ENCODE results near the gene ALG6.

ALG6 gene

DNA sequence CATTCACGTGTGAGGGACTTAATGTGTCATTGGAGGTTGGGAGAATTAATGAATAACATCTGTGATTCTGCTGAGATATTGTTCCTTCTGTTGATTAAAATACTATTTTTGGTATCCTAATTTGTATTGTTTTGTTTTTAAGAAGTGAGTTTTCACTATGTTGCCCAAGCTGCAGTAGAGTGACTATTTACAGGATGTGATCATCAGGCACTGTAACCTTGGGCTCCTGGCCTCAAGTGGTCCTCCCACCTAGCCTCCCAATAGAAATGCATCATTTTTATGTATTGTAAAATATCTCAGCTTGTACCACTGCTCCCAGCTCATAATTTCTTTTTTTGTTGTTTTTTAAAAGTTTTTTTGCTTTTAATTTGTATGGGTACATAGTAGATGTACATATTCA lies 14.3 kb downstream of the ALG6 start:
- no peak overlapping the region for H3K4me3 ChIP-seq (ENCODE audit: low read length)
- DNase-seq (ENCODE audit: low read depth) = no peak
- TF ChIP-seq, protein P1, sequence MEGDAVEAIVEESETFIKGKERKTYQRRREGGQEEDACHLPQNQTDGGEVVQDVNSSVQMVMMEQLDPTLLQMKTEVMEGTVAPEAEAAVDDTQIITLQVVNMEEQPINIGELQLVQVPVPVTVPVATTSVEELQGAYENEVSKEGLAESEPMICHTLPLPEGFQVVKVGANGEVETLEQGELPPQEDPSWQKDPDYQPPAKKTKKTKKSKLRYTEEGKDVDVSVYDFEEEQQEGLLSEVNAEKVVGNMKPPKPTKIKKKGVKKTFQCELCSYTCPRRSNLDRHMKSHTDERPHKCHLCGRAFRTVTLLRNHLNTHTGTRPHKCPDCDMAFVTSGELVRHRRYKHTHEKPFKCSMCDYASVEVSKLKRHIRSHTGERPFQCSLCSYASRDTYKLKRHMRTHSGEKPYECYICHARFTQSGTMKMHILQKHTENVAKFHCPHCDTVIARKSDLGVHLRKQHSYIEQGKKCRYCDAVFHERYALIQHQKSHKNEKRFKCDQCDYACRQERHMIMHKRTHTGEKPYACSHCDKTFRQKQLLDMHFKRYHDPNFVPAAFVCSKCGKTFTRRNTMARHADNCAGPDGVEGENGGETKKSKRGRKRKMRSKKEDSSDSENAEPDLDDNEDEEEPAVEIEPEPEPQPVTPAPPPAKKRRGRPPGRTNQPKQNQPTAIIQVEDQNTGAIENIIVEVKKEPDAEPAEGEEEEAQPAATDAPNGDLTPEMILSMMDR (IDR thresholded peaks at IDR 0.05; ENCODE audit: insufficient read depth, low read depth, low read length, missing control alignments) = no peak

DNA sequence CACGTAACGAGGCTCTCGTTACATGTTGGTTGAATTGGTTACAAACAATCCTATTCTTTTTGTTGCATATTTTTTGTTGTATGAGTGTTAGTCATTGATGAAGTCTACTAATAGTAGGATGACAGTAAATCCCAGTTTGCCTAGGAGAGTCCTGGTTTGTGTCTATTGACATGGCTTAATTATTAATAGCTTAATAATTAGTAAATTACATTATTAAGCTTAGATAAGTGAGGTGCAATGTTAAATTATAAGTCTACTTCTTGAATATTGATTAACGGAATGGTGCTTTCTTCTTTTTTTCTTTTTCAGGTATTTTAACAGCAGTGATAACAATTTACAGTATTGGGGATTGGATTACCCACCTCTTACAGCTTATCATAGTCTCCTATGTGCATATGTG lies 34.5 kb downstream of the ALG6 start:
- DNase-seq (ENCODE audit: low read depth) = no peak
- no peak overlapping the region for H3K4me3 ChIP-seq (ENCODE audit: low read length)
- TF ChIP-seq, protein P1 (IDR thresholded peaks at IDR 0.05; ENCODE audit: insufficient read depth, low read depth, low read length, missing control alignments) = no peak

DNA sequence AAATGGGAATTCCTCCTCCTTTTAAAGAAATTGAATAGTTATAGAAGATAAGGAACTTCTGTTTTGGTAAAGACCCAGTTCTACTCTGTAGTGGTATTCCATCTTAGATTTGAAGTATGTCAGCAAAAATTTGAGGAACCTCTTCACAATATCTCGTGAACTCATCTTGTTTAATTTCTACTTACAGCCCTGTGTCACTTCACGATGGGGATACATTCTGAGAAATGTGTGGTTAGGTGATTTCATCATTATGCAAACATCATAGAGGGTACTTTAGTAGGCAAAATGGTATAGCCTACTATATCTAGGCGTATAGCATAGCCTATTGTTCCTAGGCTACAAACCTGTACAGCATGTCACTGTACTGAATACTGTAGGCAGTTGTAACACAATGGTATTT lies 36.0 kb downstream of the ALG6 start:
- TF ChIP-seq, protein P1 (IDR thresholded peaks at IDR 0.05; ENCODE audit: insufficient read depth, low read depth, low read length, missing control alignments) = no peak
- no peak for DNase-seq (ENCODE audit: low read depth)

DNA sequence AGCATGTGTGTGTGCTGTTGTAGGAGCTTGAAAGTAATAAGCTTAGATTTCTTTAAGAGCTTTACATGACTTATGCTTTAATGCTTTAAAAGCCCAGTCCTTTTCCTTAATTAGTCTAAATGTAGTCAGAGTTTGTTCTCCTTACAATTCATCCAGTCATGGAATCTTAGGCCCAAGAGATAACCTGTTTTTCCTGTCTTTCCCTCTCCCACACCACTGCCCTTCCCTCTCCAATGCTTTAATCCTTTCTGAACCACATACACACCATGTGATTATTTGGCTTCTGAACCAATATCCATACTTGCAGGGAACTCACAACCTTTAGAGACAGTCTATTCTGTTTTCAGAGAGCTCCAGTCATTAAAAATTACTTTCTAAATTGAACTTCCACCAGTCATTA lies 37.6 kb downstream of the ALG6 start:
- DNase-seq (ENCODE audit: low read depth) = peak; percentile 77
- TF ChIP-seq, protein P1 (IDR thresholded peaks at IDR 0.05; ENCODE audit: insufficient read depth, low read depth, low read length, missing control alignments) = no peak
- H3K4me3 ChIP-seq (ENCODE audit: low read length) = no peak overlapping the region

More for the DNA sequence above, 36.0 kb downstream of the ALG6 start:
- H3K4me3 ChIP-seq (ENCODE audit: low read length) = no peak overlapping the region

DNA sequence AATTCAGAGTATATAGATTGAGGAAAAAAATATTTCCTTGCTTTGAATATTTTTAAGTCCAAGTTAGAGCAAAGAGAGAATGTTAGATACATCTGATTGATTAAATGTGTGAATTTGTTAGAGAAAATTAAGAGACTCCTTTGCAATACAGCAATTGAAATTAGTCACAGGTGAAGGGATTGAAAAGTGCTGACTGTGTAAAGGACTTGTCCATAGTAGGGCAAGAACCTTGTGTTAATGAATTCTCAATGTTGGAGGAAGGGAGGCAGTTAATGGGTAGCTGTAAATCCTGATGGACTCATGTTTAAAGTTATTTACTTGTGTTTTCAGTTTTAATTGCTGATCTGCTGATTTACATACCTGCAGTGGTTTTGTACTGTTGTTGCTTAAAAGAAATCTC lies 38.6 kb downstream of the ALG6 start:
- no peak overlapping the region for H3K4me3 ChIP-seq (ENCODE audit: low read length)
- TF ChIP-seq, protein P1 (IDR thresholded peaks at IDR 0.05; ENCODE audit: insufficient read depth, low read depth, low read length, missing control alignments) = no peak
- no peak for DNase-seq (ENCODE audit: low read depth)

DNA sequence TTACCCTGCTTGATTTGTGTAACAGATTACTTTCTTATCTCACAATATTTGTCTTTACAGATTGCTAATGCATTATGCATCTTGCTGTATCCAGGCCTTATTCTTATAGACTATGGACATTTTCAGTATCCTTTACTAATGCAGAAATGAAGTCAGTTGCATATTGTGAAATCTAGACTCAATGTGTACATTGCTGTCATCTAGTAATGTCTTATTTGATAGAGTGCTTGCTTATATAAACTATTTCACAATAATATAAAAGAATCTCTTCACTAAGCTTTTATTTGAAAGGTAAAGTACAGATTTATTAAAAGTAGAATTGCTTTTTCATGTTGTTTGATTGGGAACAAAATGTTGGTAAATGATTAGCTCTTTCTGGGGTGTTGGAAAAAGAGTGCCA lies 39.6 kb downstream of the ALG6 start:
- no peak overlapping the region for H3K4me3 ChIP-seq (ENCODE audit: low read length)
- DNase-seq (ENCODE audit: low read depth) = peak; percentile 23
- TF ChIP-seq, protein P1 (IDR thresholded peaks at IDR 0.05; ENCODE audit: insufficient read depth, low read depth, low read length, missing control alignments) = no peak

DNA sequence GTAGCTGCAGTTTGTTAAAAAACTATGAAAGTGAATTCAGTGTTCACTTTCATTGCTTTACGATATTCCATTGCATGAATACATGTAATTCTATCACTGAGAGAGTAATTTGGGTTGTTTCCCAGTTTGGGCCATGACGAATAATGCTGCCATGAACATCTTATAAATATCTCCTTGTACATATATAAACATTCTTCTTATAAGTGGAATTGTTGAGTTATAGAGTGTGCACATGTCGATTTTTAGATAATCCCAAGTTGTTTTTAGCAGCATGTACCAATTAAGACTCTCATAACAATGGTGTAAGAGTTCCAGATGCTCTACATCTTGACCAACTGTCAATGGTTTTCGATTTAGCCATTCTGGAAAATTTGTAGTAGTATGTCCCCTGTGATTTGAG lies 40.9 kb downstream of the ALG6 start:
- DNase-seq (ENCODE audit: low read depth) = no peak
- H3K4me3 ChIP-seq (ENCODE audit: low read length) = no peak overlapping the region
- TF ChIP-seq, protein P1 (IDR thresholded peaks at IDR 0.05; ENCODE audit: insufficient read depth, low read depth, low read length, missing control alignments) = no peak
